Forelimb muscle (tissue), 1 donor: ENCODE results near the gene PANK1. TPM values are rescaled to one million over a fixed set of nuclear protein-coding genes. Genes with fewer than 3 reads are reported as not detected.

ENCODE experiments used
- DNase-seq: peaks from one replicate; pipeline ENCODE4 v3.0.0-alpha.2; 2013; ENCODE audit warnings: low read depth
- polyA plus RNA-seq: library from polyadenylated mRNA; unstranded; fragments of 120-200 nt; gene quantifications from one replicate; pipeline ENCODE4 v1.2.1, GENCODE V29; 2013; ENCODE audit not compliant: insufficient read length

Gene PANK1
- polyA plus RNA-seq, 1 donor, result 13.8 TPM

- no peak for DNase-seq
Measured at GRCh38 chr10:89651916-89652573, 7.0 kb upstream of the PANK1 start.

- no peak for DNase-seq
Measured at GRCh38 chr10:89651205-89651915, 6.3 kb upstream of the PANK1 start.

GRCh38 chr10:89649051-89649450, 4.0 kb upstream of the PANK1 start:
- no peak for DNase-seq

DNA sequence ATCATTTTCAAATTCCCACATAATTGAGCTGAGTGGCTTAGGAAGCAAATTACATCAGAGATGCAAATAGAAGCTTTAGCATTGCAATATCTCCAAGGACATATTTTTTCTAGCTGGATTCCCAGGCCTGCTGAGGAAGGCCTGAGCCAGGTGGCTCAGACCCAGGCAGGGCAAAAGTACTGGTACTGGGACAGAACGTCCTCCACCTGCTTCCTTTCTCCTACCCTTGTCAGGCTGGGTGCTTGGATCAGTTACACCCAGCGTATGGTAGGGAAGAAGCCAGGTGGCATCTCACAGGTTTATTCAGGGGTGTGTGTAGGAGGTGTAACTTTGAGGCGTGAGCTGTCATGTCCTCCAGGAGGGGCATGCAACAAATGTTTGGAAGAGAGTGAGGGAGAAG, 3.0 kb upstream of the PANK1 start:
- no peak for DNase-seq

DNA sequence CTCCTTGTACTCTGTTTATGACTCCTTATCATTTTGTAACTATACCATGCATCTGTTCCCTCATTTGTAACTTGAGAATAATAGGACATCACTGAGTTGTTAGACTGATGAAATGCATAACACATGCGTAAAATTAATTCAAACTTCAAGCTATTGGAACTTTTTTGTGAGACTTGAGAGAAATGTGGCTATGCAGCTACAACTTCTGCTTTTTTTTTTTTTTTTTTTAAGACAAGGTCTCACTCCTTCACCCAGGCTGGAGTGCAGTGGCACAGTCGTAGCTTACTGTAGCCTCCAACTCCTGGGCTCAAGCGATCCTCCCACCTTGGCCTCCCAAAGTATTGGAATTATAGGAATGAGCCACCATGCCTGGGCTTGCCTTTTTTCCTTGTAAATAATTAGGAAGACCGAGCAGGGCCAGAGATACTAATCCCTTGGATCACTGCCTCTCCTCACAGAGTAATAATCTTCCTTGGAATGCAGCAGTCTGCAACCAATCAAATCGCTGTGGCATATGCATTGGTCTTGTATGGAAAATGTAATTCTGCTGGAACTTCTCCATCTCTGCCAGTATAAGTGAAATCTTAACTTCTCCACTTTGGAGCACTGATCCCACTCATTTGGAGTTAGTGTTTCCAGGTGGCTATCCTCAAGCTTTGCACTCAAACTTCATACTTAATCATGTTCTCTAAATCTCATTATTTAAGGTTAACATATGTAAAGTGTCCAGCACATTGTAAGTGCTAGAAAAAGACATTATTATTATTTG, 2.0 kb upstream of the PANK1 start:
- no peak for DNase-seq

DNA sequence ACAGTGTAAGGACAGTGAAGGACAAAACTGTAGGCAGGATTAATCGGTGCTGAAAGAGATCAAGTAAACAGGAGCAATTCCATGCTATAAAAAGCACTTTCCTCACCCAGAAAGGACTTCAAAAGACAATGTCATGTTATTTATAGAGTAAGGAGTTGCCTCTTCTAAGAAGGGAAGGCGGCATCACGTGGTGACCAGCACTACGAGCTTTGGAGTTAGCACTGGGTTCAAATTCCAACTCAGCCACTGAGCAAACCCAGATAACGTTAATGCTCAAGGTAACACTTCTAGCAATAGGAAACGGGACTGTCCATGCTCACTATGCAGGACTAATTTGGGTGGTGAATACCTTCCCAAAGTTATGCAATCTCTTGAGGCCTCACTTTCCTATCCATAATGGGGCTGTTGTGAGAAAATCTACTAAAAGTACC, 715 bp upstream of the PANK1 start:
- no peak for DNase-seq

- DNase-seq, result no peak
Measured at GRCh38 chr10:89644691-89644966, 413 bp downstream of the PANK1 start.

- DNase-seq, result peak; percentile 79
Measured at GRCh38 chr10:89643812-89644690, 991 bp downstream of the PANK1 start.

DNA sequence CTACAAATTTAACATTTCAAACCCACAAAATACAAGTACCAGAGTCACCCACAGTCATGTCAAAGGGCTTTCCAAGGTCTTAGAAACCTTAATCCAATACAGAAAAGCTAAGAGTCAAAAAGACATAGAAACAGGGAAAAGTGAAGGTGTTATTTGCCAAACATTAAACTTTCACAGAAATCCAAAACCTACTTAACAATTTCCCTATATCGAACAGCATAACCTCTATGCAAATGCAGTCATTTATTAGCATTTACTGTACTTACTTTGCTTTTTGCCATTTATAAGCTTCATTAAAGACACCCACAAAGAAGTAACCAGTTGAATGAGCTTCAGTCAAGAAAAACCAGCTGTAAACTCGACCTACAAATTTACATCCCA, 1.6 kb downstream of the PANK1 start:
- no peak for DNase-seq

- no peak for DNase-seq
Measured at GRCh38 chr10:89642193-89642592, 2.8 kb downstream of the PANK1 start.

GRCh38 chr10:89640241-89640640, 4.8 kb downstream of the PANK1 start:
- no peak for DNase-seq

- no peak for DNase-seq
Measured at GRCh38 chr10:89639326-89639725, 5.7 kb downstream of the PANK1 start.

DNA sequence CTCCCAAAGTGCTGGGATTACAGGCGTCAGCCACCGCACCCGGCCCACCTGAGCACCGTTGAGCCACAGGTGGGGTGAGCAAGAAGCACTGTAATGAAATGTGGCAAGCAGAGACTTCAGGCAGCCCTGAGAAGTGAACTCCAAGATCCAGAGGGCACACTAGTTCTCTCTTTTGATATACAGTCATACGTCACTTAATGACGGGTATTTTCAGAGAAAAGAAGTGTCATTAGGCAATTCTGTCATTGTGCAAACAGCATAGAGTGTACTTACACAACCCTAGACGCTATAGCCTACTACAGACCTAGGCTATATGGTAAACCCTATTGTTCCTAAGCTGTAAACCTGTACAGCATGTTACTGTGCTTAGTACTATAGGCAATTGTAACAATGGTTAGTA, 7.9 kb downstream of the PANK1 start:
- no peak for DNase-seq

GRCh38 chr10:89634637-89635036, 10.4 kb downstream of the PANK1 start:
- no peak for DNase-seq

DNA sequence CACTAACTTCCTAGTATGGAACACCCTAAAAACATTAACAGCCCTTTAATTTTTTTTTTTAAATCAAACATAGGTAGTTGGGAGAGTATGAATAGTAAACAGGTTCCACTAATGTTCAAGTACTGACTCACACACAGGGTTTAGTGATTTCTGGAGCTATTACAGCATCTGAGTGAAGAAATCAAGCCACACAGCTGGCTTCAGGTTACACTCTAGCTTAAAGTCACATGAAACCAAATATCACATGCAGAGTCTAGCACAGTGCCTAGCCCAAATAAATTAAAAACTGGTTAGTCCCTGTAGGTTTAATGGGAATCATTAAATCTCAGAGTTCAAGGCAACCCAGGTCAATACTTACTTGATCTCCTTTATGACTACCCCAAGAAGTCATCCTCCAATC, 11.6 kb downstream of the PANK1 start:
- DNase-seq, result no peak

DNA sequence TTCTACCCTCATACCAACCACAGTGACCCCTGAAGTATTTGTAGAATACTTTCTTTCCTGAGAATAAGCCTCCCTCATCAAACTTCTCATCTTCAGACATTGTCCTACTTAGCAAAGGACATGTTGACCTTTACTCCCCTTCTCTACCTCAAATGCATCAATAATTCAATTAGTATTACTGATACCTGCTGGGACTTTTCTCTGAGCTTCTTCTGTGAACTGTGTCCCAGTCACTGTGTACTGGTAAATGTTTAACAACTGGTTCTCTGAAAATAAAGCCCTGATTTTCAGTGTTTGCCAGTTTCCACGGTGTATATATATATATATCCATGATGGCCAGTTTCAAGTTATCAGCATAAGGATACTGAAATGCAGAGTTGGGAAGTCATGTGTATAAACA, 12.2 kb downstream of the PANK1 start:
- DNase-seq, result no peak

- DNase-seq, result no peak
Measured at GRCh38 chr10:89627830-89628229, 17.2 kb downstream of the PANK1 start.

GRCh38 chr10:89625041-89625765, 19.8 kb downstream of the PANK1 start:
- DNase-seq, result no peak

DNA sequence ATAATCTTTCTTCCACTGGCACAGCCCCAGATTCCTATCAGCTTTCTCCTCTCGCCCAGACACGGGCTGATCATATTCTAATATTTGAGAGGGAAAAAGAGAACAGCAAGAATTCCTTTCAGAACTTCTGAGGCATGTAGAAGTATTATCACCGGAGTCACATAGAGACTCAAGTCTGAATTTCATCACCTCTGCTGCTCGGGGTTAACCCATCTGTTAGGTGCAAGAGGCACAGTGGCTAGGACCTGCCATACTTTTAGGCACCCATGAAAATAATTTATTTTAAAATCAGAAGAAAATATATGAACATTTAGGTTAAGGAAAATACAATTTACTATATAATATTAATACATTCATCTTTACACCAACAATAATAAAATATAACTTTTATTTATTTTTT, 21.0 kb downstream of the PANK1 start:
- DNase-seq, result no peak

- DNase-seq, result no peak
Measured at GRCh38 chr10:89622151-89622550, 22.9 kb downstream of the PANK1 start.

DNA sequence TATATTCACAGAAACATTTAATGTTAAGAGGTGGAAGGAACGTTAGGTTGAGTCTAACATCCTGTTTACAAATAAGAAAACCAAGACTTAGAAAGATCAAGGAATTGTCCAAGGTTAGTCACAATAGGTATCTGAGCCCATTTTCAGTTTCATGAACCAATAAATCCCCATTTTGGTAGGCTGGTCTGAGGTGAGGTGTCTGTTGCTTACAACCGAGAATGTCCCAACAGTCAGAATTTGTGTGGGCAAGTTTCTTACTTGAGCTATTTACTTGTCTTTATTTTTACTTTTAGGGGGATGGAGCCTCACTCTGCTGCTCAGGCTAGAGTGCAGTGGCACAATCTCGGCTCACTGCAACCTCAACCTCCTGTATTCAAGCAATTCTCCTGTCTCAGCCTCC, 23.6 kb downstream of the PANK1 start:
- no peak for DNase-seq
